K562 (cell line): ENCODE measurements around the gene PSRC1. TPM values are rescaled to one million over a fixed set of nuclear protein-coding genes. Genes with fewer than 3 reads are reported as not detected.

Source experiments
- CHD1 ChIP-seq: fragments of 200-600 bp; sonication (generic); IDR thresholded peaks from one replicate; pipeline ENCODE4 v1.6.1; 2012; ENCODE audit warnings: mild to moderate bottlenecking, moderate library complexity, low read length, inconsistent platforms
- FUS ChIP-seq: fragments of 200-400 bp; formaldehyde crosslinking; optimal IDR thresholded peaks from 2 replicates; pipeline ENCODE3; 2017; ENCODE audit warnings: low read depth, low read length
- GABPB1 ChIP-seq: sonication (generic); formaldehyde crosslinking; IDR thresholded peaks from 2 replicates; pipeline ENCODE4 v1.8.0; 2022; ENCODE audit warnings: mild to moderate bottlenecking, missing genetic modification reagents
- HMG20B ChIP-seq: fragments of 250-450 bp; sonication (Bioruptor Pico); IDR thresholded peaks from 2 replicates; pipeline ENCODE4 v1.5.0; 2021; ENCODE audit warnings: mild to moderate bottlenecking
- HNRNPK ChIP-seq: fragments of 200-400 bp; formaldehyde crosslinking; IDR thresholded peaks from one replicate; pipeline ENCODE4 v1.6.1; 2018; ENCODE audit warnings: mild to moderate bottlenecking, low read depth, low read length; ENCODE audit not compliant: poor library complexity, severe bottlenecking
- MCM3 ChIP-seq: fragments of 450-650 bp; IDR thresholded peaks from 2 replicates; pipeline ENCODE4 v1.6.1; 2016
- MTA3 ChIP-seq: fragments of 450-650 bp; formaldehyde crosslinking; IDR thresholded peaks from 2 replicates; pipeline ENCODE4 v1.6.1; 2017; ENCODE audit warnings: mild to moderate bottlenecking, borderline replicate concordance
- NBN ChIP-seq: fragments of 450-650 bp; IDR thresholded peaks from 2 replicates; pipeline ENCODE4 v1.6.1; 2016; ENCODE audit warnings: low read depth, mild to moderate bottlenecking
- NFIX ChIP-seq: fragments of 250-450 bp; sonication (Bioruptor Pico); IDR thresholded peaks from 2 replicates; pipeline ENCODE4 v1.4.0; 2020; ENCODE audit warnings: low read depth, mild to moderate bottlenecking, moderate library complexity
- NONO ChIP-seq, 2 experiments: fragments of 200-400 bp in 1 of 2; fragments of 450-650 bp in 1 of 2; formaldehyde crosslinking in 1 of 2; IDR thresholded peaks; 2 replicates each; pipeline ENCODE4 v1.6.1; 2017; ENCODE audit warnings: low read depth in 2 of 2, mild to moderate bottlenecking in 2 of 2, moderate library complexity in 2 of 2, low read length in 1 of 2
- PHB2 ChIP-seq: fragments of 450-650 bp; IDR thresholded peaks from 2 replicates; pipeline ENCODE4 v1.6.1; 2017; ENCODE audit warnings: low read depth
- PTRF ChIP-seq: fragments of 450-650 bp; IDR thresholded peaks from 2 replicates; pipeline ENCODE4 v1.6.1; 2016; ENCODE audit warnings: mild to moderate bottlenecking, missing genetic modification characterization, missing compliant biosample characterization
- TAL1 ChIP-seq: fragments of 450-650 bp; IDR thresholded peaks from 2 replicates; pipeline ENCODE4 v1.6.1; 2016; ENCODE audit warnings: mild to moderate bottlenecking
- ZBTB7A ChIP-seq: IDR thresholded peaks from 2 replicates; pipeline ENCODE4 v1.6.1; 2011; ENCODE audit warnings: low read depth, mild to moderate bottlenecking, low read length, moderate library complexity, borderline replicate concordance; ENCODE audit not compliant: control insufficient read depth
- ZNF354B ChIP-seq: fragments of 250-450 bp; sonication (Bioruptor Pico); IDR thresholded peaks from 2 replicates; pipeline ENCODE4 v1.4.0; 2020
- ZNF384 ChIP-seq: IDR thresholded peaks from 2 replicates; pipeline ENCODE4 v1.6.1; 2012; ENCODE audit warnings: low read depth, low read length, improper control_type of control experiment
- ZNF780A ChIP-seq: fragments of 250-450 bp; sonication (Bioruptor Pico); IDR thresholded peaks from 2 replicates; pipeline ENCODE4 v1.5.0; 2021; ENCODE audit warnings: mild to moderate bottlenecking
- ZNF785 ChIP-seq: fragments of 250-450 bp; sonication (Bioruptor Pico); IDR thresholded peaks from 2 replicates; pipeline ENCODE4 v1.4.0; 2020; ENCODE audit warnings: mild to moderate bottlenecking
- ZZZ3 ChIP-seq: fragments of 450-650 bp; IDR thresholded peaks from 2 replicates; pipeline ENCODE4 v1.6.1; 2016; ENCODE audit warnings: antibody characterized with exemption, mild to moderate bottlenecking, moderate library complexity
- polyA plus RNA-seq, 8 experiments: library from polyadenylated mRNA; depleted of rRNA in 4 of 8; stranded (reverse) in 5 of 8; unstranded in 3 of 8; fragments of >200 nt; fragmentation: Nextera tagmentation in 2 of 8; fragmentation: Illumina TruSeq in 1 of 8; extraction: Ambion mirVana in 2 of 8; extraction: Trizol in 1 of 8; gene quantifications; 2 replicates each; pipeline versions ENCODE4 v1.2.1 to v1.2.3, GENCODE V29; 2011 to 2014; ENCODE audit warnings: inconsistent platforms in 1 of 8, missing spikeins in 1 of 8
- total RNA-seq, 7 experiments: library from RNA; depleted of rRNA in 6 of 7; stranded (reverse); fragments of >200 nt in 6 of 7; fragmentation: Illumina TruSeq in 2 of 7; extraction: Trizol in 2 of 7; gene quantifications; 2 replicates each; pipeline versions ENCODE4 v1.2.1 to v1.2.3, GENCODE V29; 2011 to 2021; ENCODE audit warnings: low replicate concordance in 1 of 7
- TF ChIP-seq, protein P1 (sequence below), 2 experiments: fragments of 450-650 bp in 1 of 2; sonication (generic) in 1 of 2; formaldehyde crosslinking; conservative IDR thresholded peaks; 2 replicates each; pipeline versions ENCODE4 v1.4.0 to v1.8.1; 2020 to 2022; ENCODE audit warnings: mild to moderate bottlenecking in 1 of 2, missing genetic modification reagents in 1 of 2
- TF ChIP-seq, protein P2 (sequence below): fragments of 450-650 bp; IDR thresholded peaks from 2 replicates; pipeline ENCODE4 v1.6.1; 2016; ENCODE audit warnings: low read depth, mild to moderate bottlenecking, moderate library complexity
- TF ChIP-seq, protein P3 (sequence below): fragments of 250-450 bp; sonication (Bioruptor Pico); IDR thresholded peaks from 2 replicates; pipeline ENCODE4 v1.9.0; 2021; ENCODE audit warnings: mild to moderate bottlenecking
- TF ChIP-seq, protein P4 (sequence below), 2 experiments: fragments of 450-650 bp in 1 of 2; sonication (generic) in 1 of 2; formaldehyde crosslinking in 1 of 2; IDR thresholded peaks in 1 of 2; conservative IDR thresholded peaks in 1 of 2; 2 replicates each; pipeline versions ENCODE4 v1.6.1 to v1.8.1; 2016 to 2023; ENCODE audit warnings: mild to moderate bottlenecking in 2 of 2, moderate library complexity in 2 of 2, inconsistent platforms in 1 of 2, missing genetic modification reagents in 1 of 2
- TF ChIP-seq, protein P5 (sequence below): fragments of 250-450 bp; sonication (Bioruptor Pico); IDR thresholded peaks from 2 replicates; pipeline ENCODE4 v1.5.0; 2021; ENCODE audit warnings: mild to moderate bottlenecking, borderline replicate concordance

Gene PSRC1
- total and polyA plus RNA-seq, 9 of the 15 experiments (the other 6 are each of a cell fraction or from before 2014, with no cell fraction given): 6.5 to 65.2 (median 39.3) TPM

DNA sequence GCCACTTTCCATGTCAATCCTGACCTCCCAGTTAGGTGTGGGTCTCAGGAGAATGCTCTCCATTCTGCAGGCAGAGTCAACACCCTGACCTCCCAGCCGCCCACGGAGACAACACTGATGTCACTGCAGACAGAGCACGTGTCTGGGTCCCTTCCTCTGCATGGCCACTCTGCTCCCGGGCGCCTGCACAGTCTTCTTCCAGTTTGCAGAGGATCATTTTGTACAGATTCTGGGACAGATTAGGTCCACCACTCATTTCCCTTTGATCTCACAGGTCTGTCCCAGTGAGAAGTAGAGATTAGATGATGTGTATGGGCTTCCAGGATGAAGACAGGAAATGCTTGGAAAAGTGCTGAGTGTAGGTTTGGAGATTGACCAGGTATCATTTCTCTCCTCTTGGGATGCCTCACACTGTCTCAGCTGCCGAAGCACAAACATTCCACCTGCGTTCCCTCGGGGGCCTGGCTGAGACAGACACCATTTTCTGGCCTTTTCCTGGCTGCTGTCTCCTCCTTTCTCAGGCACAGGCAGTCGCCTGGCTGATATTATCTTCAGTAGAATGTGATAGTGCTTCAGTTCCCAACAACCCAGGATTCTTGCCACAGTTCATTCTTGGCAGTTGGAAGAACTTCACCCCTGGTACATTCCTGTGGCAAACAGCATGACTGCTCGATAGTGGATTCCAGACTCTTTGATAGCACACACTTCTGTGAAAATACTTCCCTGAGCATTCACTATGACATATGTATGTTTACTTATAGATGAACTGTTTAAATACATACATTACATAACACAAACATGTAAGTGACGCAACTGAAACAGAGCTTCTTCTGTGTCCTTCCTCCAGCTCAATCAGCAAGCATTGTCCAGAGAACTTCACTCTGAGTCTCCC lies 16.0 kb upstream of the PSRC1 start (continued):
- TF ChIP-seq, protein P1, sequence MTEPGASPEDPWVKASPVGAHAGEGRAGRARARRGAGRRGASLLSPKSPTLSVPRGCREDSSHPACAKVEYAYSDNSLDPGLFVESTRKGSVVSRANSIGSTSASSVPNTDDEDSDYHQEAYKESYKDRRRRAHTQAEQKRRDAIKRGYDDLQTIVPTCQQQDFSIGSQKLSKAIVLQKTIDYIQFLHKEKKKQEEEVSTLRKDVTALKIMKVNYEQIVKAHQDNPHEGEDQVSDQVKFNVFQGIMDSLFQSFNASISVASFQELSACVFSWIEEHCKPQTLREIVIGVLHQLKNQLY (CRISPR knock-in tag; conservative IDR thresholded peaks at IDR 0.05): no peak
- TF ChIP-seq HMG20B (no peak), MCM3 (no peak), HNRNPK (no peak), ZBTB7A (no peak), ZNF354B (CRISPR knock-in tag) (no peak), CHD1 (no peak), PHB2 (no peak), ZNF785 (CRISPR knock-in tag) (no peak), ZNF384 (no peak), ZNF780A (no peak), NFIX (CRISPR knock-in tag) (no peak), GABPB1 (peak; percentile 37; the same call in 1 of the 2 replicates), PTRF (0 out of 2 replicates have a peak, but pooled peaks have one; percentile 42), FUS (no peak), MTA3 (no peak), ZZZ3 (no peak), NBN (no peak), TAL1 (no peak), NONO (IDR thresholded peaks at IDR 0.05; ENCODE audit: low read depth in 2 of 2, low read length in 1 of 2) (no peak)
- TF ChIP-seq, protein P2, sequence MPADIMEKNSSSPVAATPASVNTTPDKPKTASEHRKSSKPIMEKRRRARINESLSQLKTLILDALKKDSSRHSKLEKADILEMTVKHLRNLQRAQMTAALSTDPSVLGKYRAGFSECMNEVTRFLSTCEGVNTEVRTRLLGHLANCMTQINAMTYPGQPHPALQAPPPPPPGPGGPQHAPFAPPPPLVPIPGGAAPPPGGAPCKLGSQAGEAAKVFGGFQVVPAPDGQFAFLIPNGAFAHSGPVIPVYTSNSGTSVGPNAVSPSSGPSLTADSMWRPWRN: no peak
- TF ChIP-seq, protein P3, sequence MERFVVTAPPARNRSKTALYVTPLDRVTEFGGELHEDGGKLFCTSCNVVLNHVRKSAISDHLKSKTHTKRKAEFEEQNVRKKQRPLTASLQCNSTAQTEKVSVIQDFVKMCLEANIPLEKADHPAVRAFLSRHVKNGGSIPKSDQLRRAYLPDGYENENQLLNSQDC (CRISPR knock-in tag): no peak
- TF ChIP-seq, protein P4, sequence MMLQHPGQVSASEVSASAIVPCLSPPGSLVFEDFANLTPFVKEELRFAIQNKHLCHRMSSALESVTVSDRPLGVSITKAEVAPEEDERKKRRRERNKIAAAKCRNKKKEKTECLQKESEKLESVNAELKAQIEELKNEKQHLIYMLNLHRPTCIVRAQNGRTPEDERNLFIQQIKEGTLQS (IDR thresholded peaks at IDR 0.05): peak; percentile 67
- TF ChIP-seq, protein P4 (CRISPR knock-in tag; conservative IDR thresholded peaks at IDR 0.05): no peak
- TF ChIP-seq, protein P5, sequence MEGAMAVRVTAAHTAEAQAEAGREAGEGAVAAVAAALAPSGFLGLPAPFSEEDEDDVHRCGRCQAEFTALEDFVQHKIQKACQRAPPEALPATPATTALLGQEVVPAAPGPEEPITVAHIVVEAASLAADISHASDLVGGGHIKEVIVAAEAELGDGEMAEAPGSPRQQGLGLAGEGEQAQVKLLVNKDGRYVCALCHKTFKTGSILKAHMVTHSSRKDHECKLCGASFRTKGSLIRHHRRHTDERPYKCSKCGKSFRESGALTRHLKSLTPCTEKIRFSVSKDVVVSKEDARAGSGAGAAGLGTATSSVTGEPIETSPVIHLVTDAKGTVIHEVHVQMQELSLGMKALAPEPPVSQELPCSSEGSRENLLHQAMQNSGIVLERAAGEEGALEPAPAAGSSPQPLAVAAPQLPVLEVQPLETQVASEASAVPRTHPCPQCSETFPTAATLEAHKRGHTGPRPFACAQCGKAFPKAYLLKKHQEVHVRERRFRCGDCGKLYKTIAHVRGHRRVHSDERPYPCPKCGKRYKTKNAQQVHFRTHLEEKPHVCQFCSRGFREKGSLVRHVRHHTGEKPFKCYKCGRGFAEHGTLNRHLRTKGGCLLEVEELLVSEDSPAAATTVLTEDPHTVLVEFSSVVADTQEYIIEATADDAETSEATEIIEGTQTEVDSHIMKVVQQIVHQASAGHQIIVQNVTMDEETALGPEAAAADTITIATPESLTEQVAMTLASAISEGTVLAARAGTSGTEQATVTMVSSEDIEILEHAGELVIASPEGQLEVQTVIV (CRISPR knock-in tag): no peak
